MM.1S (cell line): Measurements from ENCODE around the gene OLIG2.

Experiments
- DNase-seq: peaks from one replicate; pipeline ENCODE4 v3.0.0-alpha.2; 2015
- H2AFZ ChIP-seq: fragments of 300-600 bp; sonication (generic); 2 replicates; pipeline ENCODE4 v1.6.0; 2016; ENCODE audit warnings: antibody characterized with exemption, low read length
- H3F3A ChIP-seq: fragments of 300-600 bp; sonication (generic); 2 replicates; pipeline ENCODE4 v1.6.1; 2016; ENCODE audit warnings: mild to moderate bottlenecking, antibody characterized with exemption, low read length, moderate library complexity, mixed read lengths; ENCODE audit not compliant: insufficient read depth
- H3K27ac ChIP-seq: fragments of 300-600 bp; sonication (generic); 2 replicates; pipeline ENCODE4 v1.5.1; 2016; ENCODE audit warnings: mild to moderate bottlenecking, low read length
- H3K27me3 ChIP-seq: fragments of 300-600 bp; sonication (generic); replicated peaks from 2 replicates; pipeline ENCODE4 v1.6.0; 2016; ENCODE audit warnings: low read length; ENCODE audit not compliant: insufficient read depth
- H3K36me3 ChIP-seq: fragments of 300-600 bp; sonication (generic); replicated peaks from 2 replicates; pipeline ENCODE4 v1.6.1; 2016; ENCODE audit warnings: mild to moderate bottlenecking, low read length, mixed read lengths; ENCODE audit not compliant: insufficient read depth
- H3K4me1 ChIP-seq: fragments of 300-600 bp; sonication (generic); 2 replicates; pipeline ENCODE4 v1.6.1; 2016; ENCODE audit warnings: low read length, mixed read lengths
- H3K4me2 ChIP-seq: fragments of 300-600 bp; sonication (generic); 2 replicates; pipeline ENCODE4 v1.6.0; 2016; ENCODE audit warnings: low read depth, low read length
- H3K4me3 ChIP-seq: fragments of 300-600 bp; sonication (generic); 2 replicates; pipeline ENCODE4 v1.5.1; 2016; ENCODE audit warnings: low read length, mixed read lengths
- H3K79me2 ChIP-seq: fragments of 300-600 bp; sonication (generic); 2 replicates; pipeline ENCODE4 v1.6.1; 2016; ENCODE audit warnings: mixed run types, low read length, mixed read lengths
- H3K9ac ChIP-seq: fragments of 300-600 bp; sonication (generic); 2 replicates; pipeline ENCODE4 v1.6.1; 2016; ENCODE audit warnings: low read length, mixed read lengths
- H3K9me2 ChIP-seq: fragments of 300-600 bp; sonication (generic); replicated peaks from 2 replicates; pipeline ENCODE4 v1.6.1; 2016; ENCODE audit warnings: mild to moderate bottlenecking, low read length, mixed read lengths; ENCODE audit not compliant: insufficient read depth
- H3K9me3 ChIP-seq: fragments of 300-600 bp; sonication (generic); replicated peaks from 2 replicates; pipeline ENCODE4 v1.6.1; 2016; ENCODE audit warnings: mild to moderate bottlenecking, low read length, mixed read lengths; ENCODE audit not compliant: insufficient read depth
- H4K20me1 ChIP-seq: fragments of 300-600 bp; sonication (generic); 2 replicates; pipeline ENCODE4 v1.6.1; 2016; ENCODE audit warnings: mild to moderate bottlenecking, low read length, moderate library complexity, mixed read lengths; ENCODE audit not compliant: insufficient read depth
- CTCF ChIP-seq: fragments of 300-600 bp; sonication (generic); IDR thresholded peaks from 2 replicates; pipeline ENCODE4 v1.5.1; 2016; ENCODE audit warnings: antibody characterized with exemption, low read length, mixed read lengths
- EZH2 ChIP-seq: fragments of 300-600 bp; sonication (generic); optimal IDR thresholded peaks from 2 replicates; pipeline ENCODE3; 2017; ENCODE audit warnings: low read depth, mild to moderate bottlenecking, antibody characterized with exemption, low read length, mixed read lengths
- EZH2phosphoT487 ChIP-seq: fragments of 300-600 bp; sonication (generic); IDR thresholded peaks from 2 replicates; pipeline ENCODE4 v1.6.1; 2018; ENCODE audit warnings: antibody characterized with exemption, low read length

The OLIG2 gene

GRCh38 chr21:32978331-32979270 is 47.1 kb upstream of the OLIG2 start:
- Histone ChIP-seq H3K4me1 (no peaks in the 10 kb centered on the region), H3K9me3 (no peaks in the 10 kb centered on the region), H2AFZ (no peak overlapping the region), H3K4me3 (no peak overlapping the region), H3K9me2 (no peaks in the 10 kb centered on the region), H3F3A (no peaks in the 10 kb centered on the region), H4K20me1 (no peaks in the 10 kb centered on the region), H3K27ac (no peak overlapping the region), H3K27me3 (no peaks in the 10 kb centered on the region), H3K4me2 (no peak overlapping the region), H3K79me2 (no peaks in the 10 kb centered on the region), H3K36me3 (no peaks in the 10 kb centered on the region), H3K9ac (no peak overlapping the region)
- DNase-seq: no peak
- TF ChIP-seq EZH2phosphoT487 (no peak), EZH2 (no peak), CTCF (no peak)

- no peaks in the 10 kb centered on the region for H4K20me1 ChIP-seq
- no peaks in the 10 kb centered on the region for H3K9me2 ChIP-seq
- no peak for DNase-seq
- no peak overlapping the region for H3K4me3 ChIP-seq
- no peak overlapping the region for H3K4me2 ChIP-seq
- no peaks in the 10 kb centered on the region for H3F3A ChIP-seq
- no peaks in the 10 kb centered on the region for H3K79me2 ChIP-seq
- no peaks in the 10 kb centered on the region for H3K4me1 ChIP-seq
- H3K27me3 ChIP-seq: no peaks in the 10 kb centered on the region
- H3K36me3 ChIP-seq: no peaks in the 10 kb centered on the region
- no peak for TF ChIP-seq EZH2phosphoT487
- TF ChIP-seq CTCF: no peak
- TF ChIP-seq EZH2: no peak
- no peak overlapping the region for H3K9ac ChIP-seq
- H2AFZ ChIP-seq: no peak overlapping the region
- H3K27ac ChIP-seq: no peak overlapping the region
- no peaks in the 10 kb centered on the region for H3K9me3 ChIP-seq
Measured at GRCh38 chr21:32979598-32980268, 46.0 kb upstream of the OLIG2 start.

- H3K36me3 ChIP-seq: no peaks in the 10 kb centered on the region
- TF ChIP-seq EZH2 (no peak), EZH2phosphoT487 (no peak), CTCF (no peak)
- H3K9me3 ChIP-seq: no peaks in the 10 kb centered on the region
- no peak overlapping the region for H3K27ac ChIP-seq
- H2AFZ ChIP-seq: no peak overlapping the region
- H3K4me1 ChIP-seq: no peaks in the 10 kb centered on the region
- no peaks in the 10 kb centered on the region for H3K9me2 ChIP-seq
- no peaks in the 10 kb centered on the region for H3K27me3 ChIP-seq
- no peak overlapping the region for H3K4me3 ChIP-seq
- DNase-seq: no peak
- no peaks in the 10 kb centered on the region for H3K79me2 ChIP-seq
- H3K4me2 ChIP-seq: no peak overlapping the region
- H4K20me1 ChIP-seq: no peaks in the 10 kb centered on the region
- H3F3A ChIP-seq: no peaks in the 10 kb centered on the region
- no peak overlapping the region for H3K9ac ChIP-seq
Measured at GRCh38 chr21:32981096-32981495, 44.6 kb upstream of the OLIG2 start.
